Uterus (tissue), 4 donors: ENCODE data around the gene PRKAG2. TPM values are rescaled to one million over a fixed set of nuclear protein-coding genes. Genes with fewer than 3 reads are reported as not detected.

Experiments used
- DNase-seq, 2 donors: peaks; one replicate each; pipeline ENCODE4 v3.0.0-alpha.2; 2019 to 2020
- H3K27ac ChIP-seq, 2 donors: fragments of 200-600 bp; sonication (generic); 1 replicate in 1 of 2; 2 replicates in 1 of 2; pipeline ENCODE4 v1.5.1; 2016 to 2018
- H3K27me3 ChIP-seq, 2 donors: fragments of 200-600 bp; sonication (generic); one replicate each; pipeline ENCODE4 v1.5.1; 2018 to 2019; ENCODE audit warnings: control low read depth in 1 of 2
- H3K36me3 ChIP-seq, 2 donors: fragments of 200-600 bp; sonication (generic); one replicate each; pipeline ENCODE4 v1.5.1; 2019; ENCODE audit warnings: control low read depth in 1 of 2
- H3K4me1 ChIP-seq, 2 donors: fragments of 200-600 bp; sonication (generic); one replicate each; pipeline ENCODE4 v1.5.1; 2018 to 2019; ENCODE audit warnings: control low read depth in 1 of 2
- H3K4me3 ChIP-seq, 2 donors: fragments of 200-600 bp; sonication (generic); 1 replicate in 1 of 2; 2 replicates in 1 of 2; pipeline ENCODE4 v1.5.1; 2018 to 2019; ENCODE audit warnings: mild to moderate bottlenecking in 1 of 2
- H3K9me3 ChIP-seq, 2 donors: fragments of 200-600 bp; sonication (generic); one replicate each; pipeline ENCODE4 v1.5.1; 2019; ENCODE audit warnings: control low read depth in 1 of 2
- CTCF ChIP-seq, 4 experiments: fragments of 200-600 bp in 2 of 4; fragments of 450-650 bp in 2 of 4; sonication (generic) in 2 of 4; IDR thresholded peaks; one replicate each; pipeline ENCODE4 v1.5.1; 2016 to 2019; ENCODE audit warnings: antibody characterized with exemption in 4 of 4, mild to moderate bottlenecking in 2 of 4, moderate library complexity in 1 of 4
- POLR2A ChIP-seq, 2 donors: fragments of 450-650 bp; IDR thresholded peaks; one replicate each; pipeline ENCODE4 v1.6.1; 2016; ENCODE audit warnings: antibody characterized with exemption in 2 of 2, mild to moderate bottlenecking in 1 of 2, moderate library complexity in 1 of 2
- intact Hi-C: fragments of 100-400 bp; cut with DNase I; formaldehyde crosslinking; loops from one replicate; pipeline ENCODE4 v1.15.1; 2023; ENCODE audit warnings: low total_unique reads
- total RNA-seq, 4 donors: library from RNA; depleted of rRNA in 3 of 4; stranded (reverse); fragments of >200 nt in 3 of 4; gene quantifications; one replicate each; pipeline versions ENCODE4 v1.1.0 to v1.2.4, GENCODE V29; 2014 to 2023
- donor health status: DM: yes; HTN: yes; CAD: no.

PRKAG2 gene
- total RNA-seq, 4 donors from 2014 or later, result 15.1 to 66.2 (median 33.6) TPM

GRCh38 chr7:151679071-151679708 is 197.7 kb downstream of the PRKAG2 start:
- Histone ChIP-seq H3K9me3 (no peaks in the 10 kb centered on the region), H3K36me3 (no peaks in the 10 kb centered on the region), H3K27ac (peak overlapping the region; percentile 64 to 78), H3K27me3 (no peaks in the 10 kb centered on the region), H3K4me1 (no peaks in the 10 kb centered on the region), H3K4me3 (no peak overlapping the region)
- DNase-seq, result no peak
- intact Hi-C loops, result no loop called here
- no peak for TF ChIP-seq CTCF (IDR thresholded peaks at IDR 0.05)
- no peak for TF ChIP-seq POLR2A (IDR thresholded peaks at IDR 0.05)

DNA sequence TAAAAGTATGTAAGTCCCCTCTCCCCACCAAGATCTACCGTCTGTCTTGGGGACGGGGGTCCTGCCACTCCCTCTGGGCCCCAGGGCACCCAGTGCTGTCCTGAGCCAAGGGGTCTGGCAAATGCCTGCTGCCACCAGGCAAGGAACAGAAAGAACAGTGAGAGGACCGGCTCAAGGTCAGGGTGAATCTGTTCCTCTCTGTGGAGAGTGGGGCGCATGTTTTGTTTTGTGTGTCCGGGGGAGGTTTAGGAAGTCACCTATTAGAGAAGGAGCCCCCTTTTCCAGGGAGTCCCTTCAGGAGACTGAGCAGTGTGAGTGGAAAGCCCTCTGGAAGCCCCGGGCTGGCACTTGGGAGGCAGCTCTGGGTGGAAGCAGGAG is 198.7 kb downstream of the PRKAG2 start:
- H3K27ac ChIP-seq, result peak overlapping the region in 1 of 2 donors; percentile 16
- intact Hi-C loops, result no loop called here
- no peaks in the 10 kb centered on the region for H3K9me3 ChIP-seq
- no peaks in the 10 kb centered on the region for H3K4me1 ChIP-seq
- H3K36me3 ChIP-seq, result no peaks in the 10 kb centered on the region
- no peak overlapping the region for H3K4me3 ChIP-seq
- no peaks in the 10 kb centered on the region for H3K27me3 ChIP-seq
- no peak for DNase-seq
- no peak for TF ChIP-seq CTCF (IDR thresholded peaks at IDR 0.05)
- no peak for TF ChIP-seq POLR2A (IDR thresholded peaks at IDR 0.05)

GRCh38 chr7:151677581-151678226 is 199.2 kb downstream of the PRKAG2 start:
- TF ChIP-seq CTCF (IDR thresholded peaks at IDR 0.05) (no peak), POLR2A (IDR thresholded peaks at IDR 0.05) (no peak)
- no peak overlapping the region for H3K4me3 ChIP-seq
- H3K27ac ChIP-seq, result peak overlapping the region in 1 of 2 donors; percentile 16
- H3K4me1 ChIP-seq, result no peaks in the 10 kb centered on the region
- no peaks in the 10 kb centered on the region for H3K27me3 ChIP-seq
- intact Hi-C loops, result no loop called here
- H3K36me3 ChIP-seq, result no peaks in the 10 kb centered on the region
- H3K9me3 ChIP-seq, result no peaks in the 10 kb centered on the region
- DNase-seq, result no peak

DNA sequence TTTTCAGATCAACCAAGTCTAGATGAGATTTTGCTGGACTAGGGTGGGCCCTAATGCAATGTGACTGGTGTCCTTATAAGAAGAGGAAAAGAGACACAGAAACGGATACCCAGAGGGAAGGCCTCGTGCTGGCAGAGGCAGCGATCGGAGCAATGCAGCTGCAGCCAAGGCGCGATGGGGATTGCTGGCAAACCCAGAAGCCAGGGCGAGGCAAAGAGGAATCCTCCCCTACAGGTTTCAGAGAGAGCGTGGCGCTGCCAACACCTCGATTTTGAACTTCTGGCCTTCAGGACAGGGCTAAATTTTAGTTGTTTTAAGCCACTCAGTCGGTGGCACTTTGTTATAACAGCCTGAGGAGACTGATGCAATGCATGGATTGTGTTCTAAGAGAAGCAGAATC is 200.2 kb downstream of the PRKAG2 start:
- DNase-seq, result no peak
- intact Hi-C loops, result no loop called here
- H3K4me1 ChIP-seq, result no peaks in the 10 kb centered on the region

More for the DNA sequence above, 200.2 kb downstream of the PRKAG2 start:
- H3K27ac ChIP-seq, result no peak overlapping the region
- no peak overlapping the region for H3K4me3 ChIP-seq
- TF ChIP-seq POLR2A (IDR thresholded peaks at IDR 0.05) (no peak), CTCF (IDR thresholded peaks at IDR 0.05) (no peak)
- H3K27me3 ChIP-seq, result no peaks in the 10 kb centered on the region
- no peaks in the 10 kb centered on the region for H3K36me3 ChIP-seq
- no peaks in the 10 kb centered on the region for H3K9me3 ChIP-seq
